ENCODE data around the gene ZDHHC14. TPM values are rescaled to one million over a fixed set of nuclear protein-coding genes. Genes with fewer than 3 reads are reported as not detected.
"Not testable (repeated sequence)": the region's sequence is repeated elsewhere in the genome, so short reads cannot be mapped to it uniquely, and the experiment has no call there.

Gene ZDHHC14
- total RNA-seq, 3 donors from 2014 or later: 9.1 to 10.5 (median 10.0) TPM

- intact Hi-C loops (cut with DNase I, micrococcal nuclease): no loop called here
- H3K9me3 ChIP-seq: no peaks in the 10 kb centered on the region
- ATAC-seq (no peak), DNase-seq (no peak)
- no peaks in the 10 kb centered on the region for H3K36me3 ChIP-seq (ENCODE audit: low read depth)
- H3K4me3 ChIP-seq: no peak overlapping the region
- no peaks in the 10 kb centered on the region for H3K4me1 ChIP-seq (ENCODE audit: low read depth)
- TF ChIP-seq CTCF (IDR thresholded peaks at IDR 0.05): no peak
Observed at GRCh38 chr6:157460182-157460999, 79.4 kb downstream of the ZDHHC14 start.

- no peaks in the 10 kb centered on the region for H3K36me3 ChIP-seq (ENCODE audit: low read depth)
- H3K9me3 ChIP-seq: no peaks in the 10 kb centered on the region
- no peak for TF ChIP-seq CTCF (IDR thresholded peaks at IDR 0.05)
- H3K4me1 ChIP-seq (ENCODE audit: low read depth): no peaks in the 10 kb centered on the region
- H3K4me3 ChIP-seq: no peak overlapping the region
- intact Hi-C loops (cut with DNase I, micrococcal nuclease): no loop called here
- ATAC-seq (peak; percentile 41), DNase-seq (no peak)
Observed at GRCh38 chr6:157461000-157461915, 80.3 kb downstream of the ZDHHC14 start.

- H3K4me1 ChIP-seq (ENCODE audit: low read depth): no peaks in the 10 kb centered on the region
- intact Hi-C loops (cut with DNase I, micrococcal nuclease): no loop called here
- DNase-seq (no peak), ATAC-seq (no peak)
- no peaks in the 10 kb centered on the region for H3K9me3 ChIP-seq
- H3K4me3 ChIP-seq: no peak overlapping the region
- TF ChIP-seq CTCF (IDR thresholded peaks at IDR 0.05): no peak
- H3K36me3 ChIP-seq (ENCODE audit: low read depth): no peaks in the 10 kb centered on the region
Observed at GRCh38 chr6:157462956-157463742, 82.2 kb downstream of the ZDHHC14 start.

GRCh38 chr6:157463743-157464135 is 82.7 kb downstream of the ZDHHC14 start:
- intact Hi-C loops (cut with DNase I, micrococcal nuclease); ATAC-seq: not testable (repeated sequence)

GRCh38 chr6:157464653-157465535 is 83.9 kb downstream of the ZDHHC14 start:
- no peaks in the 10 kb centered on the region for H3K36me3 ChIP-seq (ENCODE audit: low read depth)
- TF ChIP-seq CTCF (IDR thresholded peaks at IDR 0.05): no peak
- H3K4me3 ChIP-seq: no peak overlapping the region
- no peaks in the 10 kb centered on the region for H3K9me3 ChIP-seq
- DNase-seq (no peak), ATAC-seq (no peak)
- H3K4me1 ChIP-seq (ENCODE audit: low read depth): no peaks in the 10 kb centered on the region
- intact Hi-C loops (cut with DNase I, micrococcal nuclease): no loop called here

More at GRCh38 chr6:157463743-157464135, 82.7 kb downstream of the ZDHHC14 start:
- not testable (repeated sequence) for DNase-seq; H3K4me3 ChIP-seq; H3K36me3 ChIP-seq (ENCODE audit: low read depth); H3K4me1 ChIP-seq (ENCODE audit: low read depth); H3K9me3 ChIP-seq
